HG03342 (cell line): Measurements from ENCODE around the gene SLC7A14.

Source experiments
- ATAC-seq: cut with Tn5 transposase; IDR thresholded peaks from one replicate; pipeline ENCODE4 v1.9.1; 2021; ENCODE audit warnings: mild to moderate bottlenecking, moderate library complexity; ENCODE audit not compliant: unreplicated experiment

The SLC7A14 gene

DNA sequence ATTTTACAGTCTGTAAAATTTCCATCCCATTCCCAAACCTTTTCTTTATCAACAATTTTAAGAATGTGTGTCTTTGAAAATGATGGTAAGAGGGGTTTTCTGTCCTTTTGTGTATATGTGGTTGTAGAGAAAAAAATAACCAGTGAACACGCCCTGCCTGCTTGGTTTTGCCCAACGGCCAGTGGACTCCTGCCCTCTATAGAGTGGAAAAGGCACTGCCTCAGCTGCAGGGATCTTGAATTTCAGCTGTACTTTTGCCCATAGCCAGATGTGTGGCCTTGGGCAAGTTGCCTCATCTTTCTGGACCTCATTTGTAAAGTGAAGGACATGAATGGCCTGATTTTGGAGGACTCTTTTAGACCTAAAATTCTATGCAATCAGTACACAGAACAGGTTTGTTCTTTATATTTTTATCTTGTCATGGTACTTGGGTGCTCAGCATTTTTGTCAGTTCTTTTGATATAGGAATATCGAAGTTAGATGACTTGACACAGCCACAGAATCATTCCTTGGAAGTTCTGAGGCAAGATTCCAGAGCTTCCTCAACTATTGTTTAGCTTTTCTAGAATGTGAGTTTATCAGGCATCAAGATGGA is 86.2 kb downstream of the SLC7A14 start:
- ATAC-seq = peak; percentile 77

DNA sequence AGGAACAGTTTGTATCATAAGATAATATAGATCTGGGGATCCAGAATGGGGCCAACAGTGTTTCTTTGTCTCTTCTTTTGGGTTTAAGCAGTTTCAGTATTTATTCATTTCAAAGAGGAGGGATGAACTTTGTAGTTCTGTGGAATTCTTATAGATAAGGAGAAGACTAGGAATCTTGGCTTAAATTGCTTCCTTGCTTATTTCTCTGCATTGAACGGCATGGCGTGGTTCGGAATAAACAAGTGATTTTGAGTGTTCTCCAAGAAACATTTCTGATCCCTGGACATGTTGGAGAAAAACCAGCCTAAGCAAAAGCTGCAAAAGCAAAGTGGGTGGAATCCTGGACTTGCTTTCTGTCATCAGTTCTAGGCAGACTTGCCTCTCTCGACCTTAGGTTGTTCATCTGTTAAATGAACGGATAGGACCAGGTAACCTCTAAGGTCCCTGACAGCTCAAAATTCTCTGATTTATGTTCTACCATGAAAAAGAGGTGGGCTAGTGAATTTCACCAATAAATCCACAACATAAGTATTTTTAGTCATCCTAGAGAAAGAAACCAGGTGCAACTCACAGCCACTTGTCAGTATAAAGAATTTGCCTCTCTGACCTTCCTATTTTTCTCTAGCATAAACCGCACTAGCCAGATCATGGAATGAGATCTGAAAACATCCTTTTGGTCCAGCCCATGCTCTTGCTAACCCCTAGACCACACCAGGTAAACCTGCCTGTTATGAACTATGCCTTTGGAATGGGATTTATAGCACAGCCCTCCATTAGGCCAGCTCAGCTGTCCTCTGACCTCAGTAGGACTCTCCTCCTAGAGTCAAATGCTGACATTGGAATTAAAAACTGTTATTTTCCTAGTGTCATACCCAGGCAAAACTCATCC is 88.4 kb downstream of the SLC7A14 start:
- ATAC-seq = no peak

- no peak for ATAC-seq
Observed at GRCh38 chr3:170496868-170497140, 89.1 kb downstream of the SLC7A14 start.

- no peak for ATAC-seq
Observed at GRCh38 chr3:170496026-170496867, 89.6 kb downstream of the SLC7A14 start.

DNA sequence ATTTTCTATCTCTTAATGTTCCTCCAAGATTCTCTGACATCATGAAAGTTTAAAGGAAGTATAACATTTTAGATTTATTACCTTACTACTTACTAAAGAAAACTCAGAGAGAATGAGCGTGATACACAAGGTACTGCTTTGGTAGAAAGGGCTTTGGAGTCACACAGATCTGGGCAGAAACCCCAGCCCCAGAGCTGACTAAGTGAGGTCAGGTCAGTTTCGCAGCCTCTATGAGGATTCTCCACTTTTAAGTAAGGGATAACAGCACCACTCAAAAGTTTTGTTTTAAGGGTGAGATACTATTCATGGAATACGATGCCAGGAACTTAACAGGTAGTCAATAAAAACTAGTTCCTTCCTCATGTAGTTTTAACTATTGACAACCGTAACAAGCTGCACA is 91.1 kb downstream of the SLC7A14 start:
- no peak for ATAC-seq

DNA sequence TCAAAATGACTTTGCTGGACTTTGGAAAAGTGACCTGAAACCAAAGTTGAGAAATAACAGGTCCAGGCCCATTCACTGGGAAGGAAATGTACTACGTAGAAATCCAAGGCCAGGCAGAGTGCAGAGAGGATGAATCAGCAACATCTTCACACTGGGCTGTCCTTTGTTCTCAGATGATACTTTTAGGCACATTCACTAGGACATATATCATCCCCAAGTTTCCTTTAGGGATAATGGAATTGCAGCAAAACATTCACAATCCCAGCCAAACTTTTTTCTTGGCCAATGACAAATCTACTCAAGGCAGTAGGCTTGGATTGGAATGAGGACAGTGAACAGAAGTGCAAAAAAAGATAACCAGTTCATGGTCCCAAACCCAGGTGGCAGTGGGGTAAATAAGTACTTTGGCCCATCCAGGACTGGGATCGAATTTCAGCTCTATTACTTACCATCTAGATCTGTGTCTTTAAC is 92.1 kb downstream of the SLC7A14 start:
- no peak for ATAC-seq

- no peak for ATAC-seq
Observed at GRCh38 chr3:170491901-170492300, 94.0 kb downstream of the SLC7A14 start.

GRCh38 chr3:170490828-170491560 is 94.9 kb downstream of the SLC7A14 start:
- ATAC-seq = no peak

GRCh38 chr3:170488802-170489201 is 97.1 kb downstream of the SLC7A14 start:
- no peak for ATAC-seq

DNA sequence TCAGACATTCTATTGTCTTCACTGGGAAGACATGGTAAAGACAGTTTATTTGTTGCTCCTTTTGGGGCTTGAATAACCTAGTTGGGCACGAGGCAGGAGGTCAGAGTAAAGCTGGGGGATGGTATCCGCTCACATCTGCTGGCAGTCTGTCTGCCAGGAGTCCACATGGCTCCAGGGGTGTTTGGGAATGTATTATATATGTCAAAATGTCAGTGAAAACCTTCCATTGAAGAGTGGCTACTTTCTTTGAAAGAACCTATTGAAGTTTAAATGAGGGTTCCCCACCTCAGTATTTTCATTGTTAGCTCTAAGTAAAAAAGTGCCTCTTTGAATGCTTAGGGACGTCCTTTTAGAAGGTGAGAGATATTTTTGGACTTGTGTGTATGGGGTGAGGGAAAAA is 98.8 kb downstream of the SLC7A14 start:
- ATAC-seq = no peak

DNA sequence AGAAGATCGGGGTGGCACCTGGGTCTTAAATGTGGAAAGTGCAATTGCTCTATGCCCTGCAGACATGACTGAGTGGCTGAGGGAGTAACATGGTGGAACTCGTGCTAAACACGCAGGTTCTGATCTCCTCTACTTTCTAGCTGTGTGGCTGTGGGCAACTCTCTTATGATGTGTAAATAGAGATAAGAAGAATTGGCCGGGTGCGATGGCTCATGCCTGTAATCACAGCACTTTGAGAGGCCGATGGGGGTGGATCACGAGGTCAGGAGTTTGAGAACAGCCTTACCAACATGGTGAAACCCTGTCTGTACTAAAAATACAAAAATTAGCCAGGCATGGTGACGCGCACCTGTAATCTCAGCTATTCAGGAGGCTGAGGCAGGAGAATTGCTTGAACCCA is 99.5 kb downstream of the SLC7A14 start:
- ATAC-seq = no peak

- no peak for ATAC-seq
Observed at GRCh38 chr3:170485696-170486095, 100.2 kb downstream of the SLC7A14 start.

DNA sequence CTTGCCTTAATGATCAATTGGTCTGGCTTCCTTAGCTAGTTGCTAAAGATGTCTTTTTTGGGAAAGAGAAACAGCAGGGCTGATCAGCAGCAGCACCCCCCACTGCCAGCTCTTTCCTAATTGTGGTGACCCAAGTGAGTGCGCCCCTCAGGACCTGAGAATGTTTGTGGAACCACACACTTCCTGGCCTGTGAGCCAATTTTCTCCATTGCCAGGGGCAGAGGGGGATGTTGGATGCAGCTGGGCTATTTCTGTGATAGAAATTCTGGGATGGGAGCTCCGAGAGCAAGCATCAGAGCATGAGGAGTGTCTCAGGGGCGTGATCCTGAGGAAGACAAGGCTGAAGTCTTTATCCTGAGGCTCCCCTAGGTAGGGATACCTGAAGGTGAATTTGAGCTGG is 100.6 kb downstream of the SLC7A14 start:
- no peak for ATAC-seq

- ATAC-seq = no peak
Observed at GRCh38 chr3:170484869-170485268, 101.0 kb downstream of the SLC7A14 start.

GRCh38 chr3:170483485-170484262 is 102.2 kb downstream of the SLC7A14 start:
- ATAC-seq = no peak

DNA sequence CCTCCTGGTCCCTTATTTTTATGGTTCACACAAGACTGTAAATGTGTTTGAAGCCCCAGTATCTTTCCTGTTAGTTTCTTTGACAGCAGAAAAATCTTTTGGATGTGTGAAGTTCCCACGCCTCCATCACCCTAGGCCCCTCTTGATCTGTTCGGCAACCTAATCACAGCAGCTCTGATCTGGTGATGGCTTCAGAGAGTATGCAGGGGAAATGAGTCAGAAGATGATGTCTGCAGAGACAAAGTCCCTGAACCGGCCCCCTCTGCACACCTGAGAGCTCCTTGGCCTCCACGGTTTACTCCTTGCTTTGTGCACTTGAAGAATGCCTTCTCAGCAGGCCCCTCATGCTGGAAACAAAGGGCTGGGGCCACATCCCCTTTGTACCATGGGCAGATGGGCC is 103.7 kb downstream of the SLC7A14 start:
- ATAC-seq = no peak

GRCh38 chr3:170480111-170480510 is 105.8 kb downstream of the SLC7A14 start:
- ATAC-seq = no peak

DNA sequence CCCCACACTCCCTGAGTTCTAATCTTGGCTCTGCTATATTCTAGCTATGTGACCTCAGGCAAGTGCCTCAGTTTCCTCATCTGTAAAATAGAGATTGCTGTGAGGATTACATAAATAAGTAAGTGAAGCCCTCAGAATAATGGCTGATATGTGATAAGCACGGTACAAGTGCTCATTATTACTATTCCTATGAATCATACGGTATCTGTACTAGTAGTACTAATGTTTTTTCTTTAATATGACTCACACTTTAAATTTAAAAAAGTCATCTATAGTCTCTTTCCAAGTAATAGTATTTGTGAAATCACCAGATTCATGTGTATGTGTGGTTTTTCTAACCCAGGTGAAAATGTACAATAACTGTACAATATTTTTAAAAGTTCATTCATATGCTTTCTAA is 108.5 kb downstream of the SLC7A14 start:
- ATAC-seq = no peak

- no peak for ATAC-seq
Observed at GRCh38 chr3:170476291-170476690, 109.6 kb downstream of the SLC7A14 start.

GRCh38 chr3:170475092-170475685 is 110.7 kb downstream of the SLC7A14 start:
- no peak for ATAC-seq
